Parathyroid adenoma (tissue), 2 donors: ENCODE results near the gene DNAH8.

Source experiments
- H2AFZ ChIP-seq: fragments of 300-600 bp; sonication (generic); one replicate; pipeline ENCODE4 v1.7.0; 2017; ENCODE audit warnings: antibody characterized with exemption, mild to moderate bottlenecking
- H3K27ac ChIP-seq: fragments of 300-600 bp; sonication (generic); one replicate; pipeline ENCODE4 v1.7.0; 2017
- H3K27me3 ChIP-seq: fragments of 300-600 bp; sonication (generic); one replicate; pipeline ENCODE4 v1.7.0; 2017; ENCODE audit warnings: low read length; ENCODE audit not compliant: control insufficient read depth, insufficient read depth
- H3K36me3 ChIP-seq: fragments of 300-600 bp; sonication (generic); one replicate; pipeline ENCODE4 v1.7.0; 2017; ENCODE audit warnings: low read length; ENCODE audit not compliant: control insufficient read depth, insufficient read depth
- H3K4me1 ChIP-seq: fragments of 300-600 bp; sonication (generic); one replicate; pipeline ENCODE4 v1.7.0; 2017; ENCODE audit warnings: control low read depth
- H3K4me2 ChIP-seq: fragments of 300-600 bp; sonication (generic); one replicate; pipeline ENCODE4 v1.7.0; 2017; ENCODE audit warnings: low read length
- H3K4me3 ChIP-seq: fragments of 300-600 bp; sonication (generic); one replicate; pipeline ENCODE4 v1.7.0; 2017; ENCODE audit warnings: low read depth, low read length
- H3K79me2 ChIP-seq: fragments of 300-600 bp; sonication (generic); one replicate; pipeline ENCODE4 v1.7.0; 2017; ENCODE audit warnings: control low read depth
- H3K9ac ChIP-seq: fragments of 300-600 bp; sonication (generic); one replicate; pipeline ENCODE4 v1.7.0; 2017; ENCODE audit warnings: mild to moderate bottlenecking
- H3K9me3 ChIP-seq: fragments of 300-600 bp; sonication (generic); one replicate; pipeline ENCODE4 v1.7.0; 2017; ENCODE audit warnings: low read length; ENCODE audit not compliant: control insufficient read depth
- CTCF ChIP-seq: fragments of 300-600 bp; sonication (generic); IDR thresholded peaks from one replicate; pipeline ENCODE4 v1.7.0; 2017; ENCODE audit warnings: antibody characterized with exemption, mild to moderate bottlenecking
- donor health status: primary hyperparathyroidism.

The DNAH8 gene

GRCh38 chr6:38715016-38715689 lies at the start of gene DNAH8:
Gene DNAH8 (plus strand): TSS chr6:38715311. CDS start chr6:38722810, 7,499 bp downstream.
- no peak within 1 kb of the TSS for H3K9ac ChIP-seq
- peak within 1 kb of the TSS; percentile 71 for H2AFZ ChIP-seq
- no peak within 1 kb of the TSS for H3K4me3 ChIP-seq
- no peaks in the 10 kb centered on the region for H3K36me3 ChIP-seq
- no peak within 1 kb of the TSS for H3K27ac ChIP-seq
- H3K4me2 ChIP-seq, result peak within 1 kb of the TSS; percentile 37
- H3K79me2 ChIP-seq, result no peaks in the 10 kb centered on the region
- no peaks in the 10 kb centered on the region for H3K4me1 ChIP-seq
- H3K27me3 ChIP-seq, result no peaks in the 10 kb centered on the region
- H3K9me3 ChIP-seq, result no peaks in the 10 kb centered on the region
- no peak for TF ChIP-seq CTCF

- Histone ChIP-seq H3K36me3 (no peaks in the 10 kb centered on the region), H3K4me2 (no peak overlapping the region), H3K4me3 (no peak overlapping the region), H2AFZ (no peak overlapping the region), H3K4me1 (no peaks in the 10 kb centered on the region), H3K79me2 (no peaks in the 10 kb centered on the region), H3K27me3 (no peaks in the 10 kb centered on the region), H3K9me3 (no peaks in the 10 kb centered on the region), H3K9ac (no peak overlapping the region), H3K27ac (no peak overlapping the region)
- TF ChIP-seq CTCF, result peak; percentile 66
Observed at GRCh38 chr6:38671885-38672467, 43.1 kb upstream of the DNAH8 start.

GRCh38 chr6:38673397-38674165 lies 41.5 kb upstream of the DNAH8 start:
- Histone ChIP-seq H3K4me3 (no peak overlapping the region), H3K27ac (no peak overlapping the region), H3K4me1 (no peaks in the 10 kb centered on the region), H3K9ac (no peak overlapping the region), H2AFZ (no peak overlapping the region), H3K9me3 (no peaks in the 10 kb centered on the region), H3K36me3 (no peaks in the 10 kb centered on the region), H3K27me3 (no peaks in the 10 kb centered on the region), H3K4me2 (no peak overlapping the region), H3K79me2 (no peaks in the 10 kb centered on the region)
- TF ChIP-seq CTCF, result no peak

- Histone ChIP-seq H2AFZ (no peak overlapping the region), H3K27ac (no peak overlapping the region), H3K4me2 (no peak overlapping the region), H3K4me1 (no peaks in the 10 kb centered on the region), H3K27me3 (no peaks in the 10 kb centered on the region), H3K36me3 (no peaks in the 10 kb centered on the region), H3K9me3 (no peaks in the 10 kb centered on the region), H3K4me3 (no peak overlapping the region), H3K79me2 (no peaks in the 10 kb centered on the region), H3K9ac (no peak overlapping the region)
- TF ChIP-seq CTCF, result no peak
Observed at GRCh38 chr6:38676236-38676973, 38.7 kb upstream of the DNAH8 start.
